SK-N-DZ (cell line): ENCODE data around the gene DIAPH3.

ENCODE experiments used
- DNase-seq: peaks from one replicate; pipeline ENCODE4 v3.0.0-alpha.2; 2015; ENCODE audit warnings: low spot score

The DIAPH3 gene

GRCh38 chr13:59873856-59874255 is 289.9 kb downstream of the DIAPH3 start:
- no peak for DNase-seq

GRCh38 chr13:59873309-59873708 is 290.4 kb downstream of the DIAPH3 start:
- no peak for DNase-seq

GRCh38 chr13:59867867-59868266 is 295.9 kb downstream of the DIAPH3 start:
- DNase-seq = no peak

GRCh38 chr13:59865398-59865797 is 298.3 kb downstream of the DIAPH3 start:
- no peak for DNase-seq

- no peak for DNase-seq
These were observed 300.1 kb downstream of the DIAPH3 start for GRCh38 chr13:59863621-59864020.

- DNase-seq = no peak
These were observed 302.1 kb downstream of the DIAPH3 start for GRCh38 chr13:59861676-59862075.

GRCh38 chr13:59856281-59856810 is 307.4 kb downstream of the DIAPH3 start:
- DNase-seq = no peak

- DNase-seq = no peak
These were observed 316.7 kb downstream of the DIAPH3 start for GRCh38 chr13:59846845-59847620.

- no peak for DNase-seq
These were observed 320.7 kb downstream of the DIAPH3 start for GRCh38 chr13:59843040-59843439.

GRCh38 chr13:59842507-59842906 is 321.2 kb downstream of the DIAPH3 start:
- DNase-seq = no peak

GRCh38 chr13:59839186-59839585 is 324.5 kb downstream of the DIAPH3 start:
- no peak for DNase-seq

GRCh38 chr13:59837101-59837500 is 326.6 kb downstream of the DIAPH3 start:
- DNase-seq = no peak

GRCh38 chr13:59835569-59835968 is 328.2 kb downstream of the DIAPH3 start:
- no peak for DNase-seq

GRCh38 chr13:59834801-59835200 is 328.9 kb downstream of the DIAPH3 start:
- no peak for DNase-seq

GRCh38 chr13:59829690-59830089 is 334.0 kb downstream of the DIAPH3 start:
- DNase-seq = no peak

- DNase-seq = no peak
These were observed 340.2 kb downstream of the DIAPH3 start for GRCh38 chr13:59823486-59823885.

GRCh38 chr13:59809564-59809963 is 354.2 kb downstream of the DIAPH3 start:
- DNase-seq = no peak

GRCh38 chr13:59806801-59807200 is 356.9 kb downstream of the DIAPH3 start:
- DNase-seq = no peak

- no peak for DNase-seq
These were observed 362.4 kb downstream of the DIAPH3 start for GRCh38 chr13:59801107-59801880.

- DNase-seq = no peak
These were observed 370.6 kb downstream of the DIAPH3 start for GRCh38 chr13:59793107-59793506.

- DNase-seq = no peak
These were observed 373.1 kb downstream of the DIAPH3 start for GRCh38 chr13:59790626-59791025.

GRCh38 chr13:59789558-59789957 is 374.2 kb downstream of the DIAPH3 start:
- DNase-seq = no peak

GRCh38 chr13:59787679-59788078 is 376.0 kb downstream of the DIAPH3 start:
- no peak for DNase-seq
